Heart left ventricle (tissue), 16 donors: ENCODE data around the gene COLEC12. TPM values are rescaled to one million over a fixed set of nuclear protein-coding genes. Genes with fewer than 3 reads are reported as not detected.

Experiments
- ATAC-seq, 4 donors: fragments of 200-7000 bp; cut with Tn5 transposase; one replicate each; pipeline ENCODE4 v1.9.1; 2020 to 2022; ENCODE audit warnings: moderate library complexity in 4 of 4, mild to moderate bottlenecking in 3 of 4, moderate number of reproducible peaks in 1 of 4
- DNase-seq, 5 donors: peaks; one replicate each; pipeline ENCODE4 v3.0.0-alpha.2; 2020
- H3K27ac ChIP-seq, 12 donors: fragments of 200-600 bp; sonication (generic) in 4 of 12; one replicate each; pipeline versions ENCODE4 v1.5.0 to v1.8.0; 2016 to 2022; ENCODE audit warnings: mild to moderate bottlenecking in 2 of 12
- H3K27me3 ChIP-seq, 9 donors: fragments of 200-600 bp; sonication (generic) in 2 of 9; one replicate each; pipeline versions ENCODE4 v1.5.1 to v1.8.0; 2016 to 2022; ENCODE audit warnings: mild to moderate bottlenecking in 3 of 9
- H3K36me3 ChIP-seq, 9 donors: fragments of 200-600 bp; sonication (generic) in 2 of 9; one replicate each; pipeline versions ENCODE4 v1.5.0 to v1.8.0; 2018 to 2022; ENCODE audit warnings: mild to moderate bottlenecking in 2 of 9
- H3K4me1 ChIP-seq, 12 donors: fragments of 200-600 bp; sonication (generic) in 4 of 12; one replicate each; pipeline versions ENCODE4 v1.5.0 to v1.8.0; 2016 to 2022; ENCODE audit warnings: mild to moderate bottlenecking in 3 of 12
- H3K4me3 ChIP-seq, 12 donors: fragments of 200-600 bp; sonication (generic) in 4 of 12; one replicate each; pipeline versions ENCODE4 v1.5.0 to v1.8.0; 2017 to 2022; ENCODE audit warnings: mild to moderate bottlenecking in 9 of 12, moderate library complexity in 4 of 12
- H3K9me3 ChIP-seq, 12 donors: fragments of 200-600 bp; sonication (generic) in 4 of 12; one replicate each; pipeline versions ENCODE4 v1.5.0 to v1.8.0; 2016 to 2022; ENCODE audit warnings: mild to moderate bottlenecking in 1 of 12
- CTCF ChIP-seq, 12 donors: fragments of 200-600 bp; sonication (generic) in 4 of 12; IDR thresholded peaks; one replicate each; pipeline versions ENCODE4 v1.5.0 to v1.8.0; 2018 to 2022; ENCODE audit warnings: antibody characterized with exemption in 12 of 12, mild to moderate bottlenecking in 5 of 12
- POLR2A ChIP-seq, 2 donors: fragments of 450-650 bp; IDR thresholded peaks; one replicate each; pipeline ENCODE4 v1.6.1; 2017; ENCODE audit warnings: antibody characterized with exemption in 2 of 2, mild to moderate bottlenecking in 2 of 2, moderate library complexity in 2 of 2
- WGBS, 4 donors: extraction: QIAGEN DNeasy Blood & Tissue Kit in 2 of 4; methylation state at CpG; one replicate each; pipeline versions ENCODE4 v1.1.5 to v1.1.7; 2013 to 2018; 5-methylcytosine and 5-hydroxymethylcytosine counted together
- intact Hi-C, 10 donors: fragments of 100-400 bp; cut with DNase I; formaldehyde crosslinking; loops; one replicate each; pipeline versions ENCODE4 v1.11.1 to v1.14.2; 2022
- polyA plus RNA-seq, 2 donors: library from polyadenylated mRNA; stranded (reverse); fragments of 200-250 nt; gene quantifications; one replicate each; pipeline ENCODE4 v1.2.3, GENCODE V29; 2013
- total RNA-seq, 9 donors: library from RNA; depleted of rRNA in 2 of 9; stranded (reverse); fragments of >200 nt in 2 of 9; fragmentation: NEBNext Ultra II Directional in 3 of 9; extraction: Animal tissue kit (Norgen Biotek cat#: 25700) in 3 of 9; gene quantifications; one replicate each; pipeline versions ENCODE4 v1.1.0 to v1.2.4, GENCODE V29; 2016 to 2023
- donor health status: ischemic (EF 13 %, LVEDD 7.1; RV severe dilation, severe dysfunction).
- donor health status: healthy with polysubstance abuse.
- donor health status: DM: no; HTN: yes; CAD: no.
- donor health status: DM: no; HTN: no; CAD: no.
- donor health status: ischemic (EF 25% LVEDD 6.9; RV normal size, moderate dysfunction).
- donor health status: ischemic (EF 25% LVEDD 5.7; RV mildly dilated, moderate dysfunction).
- donor health status: healthy.
- donor health status: DM: yes; HTN: yes; CAD: no.
- donor health status: ischemic (EF 35%, LVEDD 5.7; RV mildly dilated, moderate dysfunction).
- donor health status: nonischemic (EF 11% LVEDD 7.7; RV severe dilation, severe dysfunction).
- donor health status: DM: yes; HTN: yes; CAD: no.
- donor health status: PGD.
- donor health status: ischemic (EF 29% LVEDD 5.4; RV normal size, mild dysfunction).
- donor health status: nonischemic (EF 23%, LVEDD 6.1; RV moderate dilation, normal function).

The COLEC12 gene
- total and polyA plus RNA-seq, 11 donors: 2.2 to 35.9 (median 7.9) TPM

- Histone ChIP-seq H3K4me3 (no peak overlapping the region), H3K9me3 (peaks cover 0 to 6% (median 0%) of the 10 kb centered on the region in 12 donors), H3K27me3 (no peaks in the 10 kb centered on the region), H3K27ac (no peak overlapping the region), H3K4me1 (peaks cover 0 to 27% (median 12%) of the 10 kb centered on the region in 12 donors), H3K36me3 (no peaks in the 10 kb centered on the region)
- ATAC-seq (no peak), DNase-seq (no peak)
- TF ChIP-seq POLR2A (IDR thresholded peaks at IDR 0.05) (no peak), CTCF (IDR thresholded peaks at IDR 0.05) (no peak)
- intact Hi-C loops: no loop called here
- 68 to 82% (median 72%) methylated on average over 7 to 8 of the region's 8 CpGs for WGBS, 4 donors
Observed at GRCh38 chr18:398935-399630, 101.4 kb downstream of the COLEC12 start.

GRCh38 chr18:396556-396955, 103.9 kb downstream of the COLEC12 start:
- intact Hi-C loops: no loop called here
- WGBS, 4 donors: 85 to 93% (median 90%) methylated on average over 3 of the region's 3 CpGs
- TF ChIP-seq POLR2A (IDR thresholded peaks at IDR 0.05) (no peak), CTCF (IDR thresholded peaks at IDR 0.05) (no peak)
- no peak for DNase-seq
- H3K27me3 ChIP-seq: no peaks in the 10 kb centered on the region
- no peak overlapping the region for H3K4me3 ChIP-seq
- no peak overlapping the region for H3K27ac ChIP-seq
- no peaks in the 10 kb centered on the region for H3K36me3 ChIP-seq
- no peak for ATAC-seq
- no peaks in the 10 kb centered on the region for H3K9me3 ChIP-seq
- peaks cover 0 to 44% (median 12%) of the 10 kb centered on the region in 12 donors for H3K4me1 ChIP-seq

- intact Hi-C loops: no loop called here
- DNase-seq (no peak), ATAC-seq (no peak)
- 74 to 86% (median 82%) methylated on average over 1 of the region's 1 CpG for WGBS, 4 donors
- TF ChIP-seq POLR2A (IDR thresholded peaks at IDR 0.05): no peak
- Histone ChIP-seq H3K27ac (peak overlapping the region in 2 of 12 donors; percentile 53 to 56), H3K36me3 (no peaks in the 10 kb centered on the region), H3K27me3 (no peaks in the 10 kb centered on the region), H3K9me3 (no peaks in the 10 kb centered on the region), H3K4me1 (peaks cover 0 to 44% (median 12%) of the 10 kb centered on the region in 12 donors), H3K4me3 (no peak overlapping the region)
Observed at GRCh38 chr18:396251-396555, 104.3 kb downstream of the COLEC12 start.

- 66 to 69% (median 68%) methylated on average over 12 to 13 of the region's 13 CpGs for WGBS, 4 donors
- ATAC-seq: peak; percentile 43 to 72 (median 54)
- no peak for DNase-seq
- TF ChIP-seq CTCF (IDR thresholded peaks at IDR 0.05): no peak
- no peak for TF ChIP-seq POLR2A (IDR thresholded peaks at IDR 0.05)
- Histone ChIP-seq H3K9me3 (no peaks in the 10 kb centered on the region), H3K36me3 (no peaks in the 10 kb centered on the region), H3K27me3 (no peaks in the 10 kb centered on the region), H3K27ac (peak overlapping the region in 7 of 12 donors; percentile 7 to 63 (median 43)), H3K4me3 (no peak overlapping the region), H3K4me1 (peaks cover 0 to 44% (median 12%) of the 10 kb centered on the region in 12 donors)
- intact Hi-C loops: no loop called here
Observed at GRCh38 chr18:395456-396250, 104.8 kb downstream of the COLEC12 start.
